Endothelial cell of umbilical vein (primary cell): ENCODE measurements around the gene KLRD1. TPM values are rescaled to one million over a fixed set of nuclear protein-coding genes. Genes with fewer than 3 reads are reported as not detected.

Source experiments
- BruUV-seq: library from RNA; stranded (reverse); fragments of 400-500 nt; replicated peaks from 2 replicates; lab custom pipeline; 2021; lab: Mats Ljungman, UMichigan
- CTCF ChIA-PET: fragments of 300-600, 350-600 bp; sonication (Branson Sonifier 250); formaldehyde crosslinking; loops from one replicate; lab custom pipeline; 2021; ENCODE audit warnings: antibody characterized with exemption, inconsistent platforms; lab: Charles Lee
- POLR2A ChIA-PET: fragments of 300-600, 350-600 bp; sonication (Branson Sonifier 250); formaldehyde crosslinking; loops from one replicate; lab custom pipeline; 2021; ENCODE audit warnings: antibody characterized with exemption, inconsistent platforms; lab: Charles Lee
- DNase-seq: peaks from one replicate; pipeline ENCODE4 v3.0.0-alpha.2; 2011; ENCODE audit warnings: low read depth, low spot score
- FAIRE-seq: peaks from 2 replicates; lab custom pipeline; 2011; peaks lifted over from hg19 to GRCh38; lab: Jason Lieb, UNC
- H2AFZ ChIP-seq: 2 replicates; pipeline ENCODE4 v1.6.0; 2012; ENCODE audit warnings: low read depth, low read length, control low read depth, inconsistent platforms
- H3K27ac ChIP-seq: 2 replicates; pipeline ENCODE4 v1.5.1; 2011; ENCODE audit warnings: low read depth, mild to moderate bottlenecking, control low read depth, low read length, moderate library complexity; ENCODE audit not compliant: insufficient read depth
- H3K27me3 ChIP-seq, 2 experiments: 2 replicates each; pipeline versions ENCODE4 v1.6.0 to v1.6.1; 2011; ENCODE audit warnings: low read length in 2 of 2, mixed read lengths in 1 of 2; ENCODE audit not compliant: control insufficient read depth in 2 of 2, insufficient read depth in 2 of 2
- H3K36me3 ChIP-seq, 2 experiments: 2 replicates in 1 of 2; 3 replicates in 1 of 2; pipeline ENCODE4 v1.5.1; 2011; ENCODE audit warnings: low read length in 2 of 2, mild to moderate bottlenecking in 1 of 2, moderate library complexity in 1 of 2; ENCODE audit not compliant: control insufficient read depth in 2 of 2, insufficient read depth in 2 of 2; ENCODE audit errors: extremely low read depth in 1 of 2
- H3K4me1 ChIP-seq: 3 replicates; pipeline ENCODE4 v1.5.1; 2011; ENCODE audit warnings: mild to moderate bottlenecking, low read length; ENCODE audit not compliant: control insufficient read depth, insufficient read depth; ENCODE audit errors: extremely low read depth
- H3K4me2 ChIP-seq: 2 replicates; pipeline ENCODE4 v1.6.1; 2011; ENCODE audit warnings: low read length, control low read depth, mixed read lengths; ENCODE audit not compliant: insufficient read depth
- H3K4me3 ChIP-seq, 3 experiments: fragments of 200-600 bp in 1 of 3; sonication (generic), shearing (Covaris generic) in 1 of 3; replicated peaks in 1 of 3; 2 replicates each; pipeline ENCODE4 v1.5.1; 2011 to 2016; ENCODE audit warnings: control low read depth in 3 of 3, low read length in 3 of 3, mild to moderate bottlenecking in 2 of 3, inconsistent platforms in 1 of 3, low read depth in 1 of 3, moderate library complexity in 1 of 3; ENCODE audit not compliant: insufficient read depth in 1 of 3
- H3K79me2 ChIP-seq: 2 replicates; pipeline ENCODE4 v1.6.0; 2012; ENCODE audit warnings: low read length, inconsistent platforms; ENCODE audit not compliant: control insufficient read depth, insufficient read depth
- H3K9ac ChIP-seq: replicated peaks from 2 replicates; pipeline ENCODE3; 2011; ENCODE audit warnings: low read length, control low read depth; ENCODE audit not compliant: insufficient read depth; ENCODE audit errors: extremely low read depth
- H3K9me1 ChIP-seq: replicated peaks from 3 replicates; pipeline ENCODE4 v1.6.0; 2011; ENCODE audit warnings: mild to moderate bottlenecking, low read length; ENCODE audit not compliant: control insufficient read depth, insufficient read depth; ENCODE audit errors: extremely low read depth
- H3K9me3 ChIP-seq: replicated peaks from 2 replicates; pipeline ENCODE4 v1.5.1; 2012; ENCODE audit warnings: low read length, inconsistent platforms; ENCODE audit not compliant: control insufficient read depth, insufficient read depth
- H4K20me1 ChIP-seq: replicated peaks from 2 replicates; pipeline ENCODE3; 2011; ENCODE audit warnings: mild to moderate bottlenecking, low read length; ENCODE audit not compliant: control insufficient read depth, insufficient read depth; ENCODE audit errors: extremely low read depth
- EZH2 ChIP-seq: IDR thresholded peaks from 2 replicates; pipeline ENCODE4 v1.6.1; 2012; ENCODE audit warnings: borderline replicate concordance, low read depth, mild to moderate bottlenecking, moderate library complexity, low read length, inconsistent platforms; ENCODE audit not compliant: severe bottlenecking
- JUN ChIP-seq: IDR thresholded peaks from 2 replicates; pipeline ENCODE4 v1.6.1; 2011; ENCODE audit warnings: borderline replicate concordance, low read depth; ENCODE audit not compliant: insufficient read length, insufficient read depth
- POLR2A ChIP-seq: IDR thresholded peaks from 2 replicates; pipeline ENCODE4 v1.6.1; 2012; ENCODE audit warnings: low read depth, mild to moderate bottlenecking, control low read depth, low read length
- dilution Hi-C: fragments of 300-500 bp; cut with MboI; formaldehyde crosslinking; loops from one replicate; pipeline ENCODE4 v1.15.0; 2019; ENCODE audit warnings: low sequenced_read_pairs; ENCODE audit not compliant: extremely low pct_ligation_motif_present
- intact Hi-C: fragments of 100-400 bp; cut with micrococcal nuclease; formaldehyde crosslinking; loops from one replicate; pipeline ENCODE4 v1.10.0; 2022
- polyA plus RNA-seq, 4 experiments: library from polyadenylated mRNA; depleted of rRNA in 3 of 4; stranded (reverse) in 3 of 4; unstranded in 1 of 4; fragments of >200 nt; gene quantifications; 2 replicates each; pipeline versions ENCODE4 v1.2.1 to v1.2.3, GENCODE V29; 2011 to 2012; ENCODE audit warnings: missing spikeins in 1 of 4
- total RNA-seq: library from RNA; stranded (reverse); gene quantifications from 2 replicates; pipeline ENCODE4 v1.2.3, GENCODE V29; 2021
- TF ChIP-seq, protein P1 (sequence below), 2 donors: IDR thresholded peaks; 1 replicate in 1 of 2; 2 replicates in 1 of 2; pipeline ENCODE4 v1.5.1; 2011; ENCODE audit warnings: low read length in 2 of 2, mild to moderate bottlenecking in 2 of 2, moderate library complexity in 2 of 2, control low read depth in 1 of 2, inconsistent platforms in 1 of 2, low read depth in 1 of 2; ENCODE audit not compliant: insufficient read depth in 1 of 2; ENCODE audit errors: extremely low read depth in 1 of 2

KLRD1 gene
- total and polyA plus RNA-seq, 2 donors (not counting 3 experiments of a cell fraction or from before 2014, with no cell fraction given) = 0.13 to 0.15 TPM

DNA sequence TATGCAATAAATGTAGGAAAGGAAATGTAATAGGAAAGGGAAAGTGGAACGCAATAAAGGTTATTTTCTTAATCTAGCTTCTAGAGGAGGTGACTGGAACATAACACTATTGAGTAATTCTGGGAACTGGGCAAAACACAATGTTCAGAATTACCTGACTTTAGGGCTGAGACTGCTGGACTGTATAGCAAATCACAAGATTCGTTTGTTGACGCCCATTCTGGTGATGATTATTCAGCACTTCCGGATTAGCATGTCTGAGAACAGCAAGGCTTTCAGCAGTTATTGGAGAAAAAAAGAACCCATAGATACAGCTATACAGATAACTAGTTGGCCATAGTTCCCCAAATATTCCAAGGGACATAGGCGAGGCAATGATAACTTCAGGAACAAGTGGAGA is 2.3 kb upstream of the KLRD1 start:
- Histone ChIP-seq H3K79me2 (no peaks in the 10 kb centered on the region), H4K20me1 (no peaks in the 10 kb centered on the region), H2AFZ (no peak overlapping the region), H3K27ac (no peak overlapping the region), H3K9me1 (no peaks in the 10 kb centered on the region), H3K4me2 (no peak overlapping the region), H3K27me3 (no peaks in the 10 kb centered on the region), H3K36me3 (no peaks in the 10 kb centered on the region), H3K4me1 (peaks cover 3% of the 10 kb centered on the region), H3K9me3 (no peaks in the 10 kb centered on the region), H3K4me3 (no peak overlapping the region), H3K9ac (no peak overlapping the region)
- no peak for FAIRE-seq
- no TSS peak for BruUV-seq
- intact Hi-C loops = no loop called here
- ChIA-PET CTCF (no interaction called here), POLR2A (no interaction called here)
- dilution Hi-C loops = no loop called here
- no peak for DNase-seq
- TF ChIP-seq POLR2A (no peak), JUN (no peak)
- TF ChIP-seq, protein P1, sequence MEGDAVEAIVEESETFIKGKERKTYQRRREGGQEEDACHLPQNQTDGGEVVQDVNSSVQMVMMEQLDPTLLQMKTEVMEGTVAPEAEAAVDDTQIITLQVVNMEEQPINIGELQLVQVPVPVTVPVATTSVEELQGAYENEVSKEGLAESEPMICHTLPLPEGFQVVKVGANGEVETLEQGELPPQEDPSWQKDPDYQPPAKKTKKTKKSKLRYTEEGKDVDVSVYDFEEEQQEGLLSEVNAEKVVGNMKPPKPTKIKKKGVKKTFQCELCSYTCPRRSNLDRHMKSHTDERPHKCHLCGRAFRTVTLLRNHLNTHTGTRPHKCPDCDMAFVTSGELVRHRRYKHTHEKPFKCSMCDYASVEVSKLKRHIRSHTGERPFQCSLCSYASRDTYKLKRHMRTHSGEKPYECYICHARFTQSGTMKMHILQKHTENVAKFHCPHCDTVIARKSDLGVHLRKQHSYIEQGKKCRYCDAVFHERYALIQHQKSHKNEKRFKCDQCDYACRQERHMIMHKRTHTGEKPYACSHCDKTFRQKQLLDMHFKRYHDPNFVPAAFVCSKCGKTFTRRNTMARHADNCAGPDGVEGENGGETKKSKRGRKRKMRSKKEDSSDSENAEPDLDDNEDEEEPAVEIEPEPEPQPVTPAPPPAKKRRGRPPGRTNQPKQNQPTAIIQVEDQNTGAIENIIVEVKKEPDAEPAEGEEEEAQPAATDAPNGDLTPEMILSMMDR (IDR thresholded peaks at IDR 0.05; ENCODE audit: extremely low read depth in 1 of 2, insufficient read depth in 1 of 2, low read depth in 1 of 2, low read length in 2 of 2) = no peak

DNA sequence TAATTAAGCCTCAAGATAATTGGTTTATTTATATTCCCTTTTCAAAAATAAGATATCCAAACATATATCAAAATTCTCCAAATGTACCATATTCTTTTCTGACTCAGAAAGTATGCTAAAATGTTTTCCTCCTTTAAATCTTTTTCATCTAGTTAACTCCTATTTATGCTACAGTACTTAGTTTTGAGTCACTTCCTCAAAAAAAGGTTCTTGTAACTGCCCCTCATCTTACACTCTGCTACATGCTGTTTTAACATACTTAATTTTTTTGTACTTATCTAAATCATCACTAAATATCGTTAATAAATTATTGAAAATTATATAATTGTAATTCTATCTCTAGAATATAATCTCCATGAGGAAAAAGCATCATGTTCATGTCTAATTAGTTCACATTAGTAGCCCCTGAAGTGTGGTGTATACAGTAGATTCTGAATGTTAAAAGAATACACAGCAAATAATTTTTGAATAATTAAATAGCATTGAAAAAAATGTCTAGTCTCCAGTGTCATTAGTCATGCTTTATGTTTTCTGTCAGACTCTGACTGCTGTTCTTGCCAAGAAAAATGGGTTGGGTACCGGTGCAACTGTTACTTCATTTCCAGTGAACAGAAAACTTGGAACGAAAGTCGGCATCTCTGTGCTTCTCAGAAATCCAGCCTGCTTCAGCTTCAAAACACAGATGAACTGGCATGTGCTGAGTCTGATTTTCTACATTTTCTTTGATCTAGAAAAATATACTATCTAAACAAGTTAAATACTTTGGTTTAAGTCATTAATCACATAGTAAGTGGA is 3.5 kb downstream of the KLRD1 start:
- intact Hi-C loops = no loop called here
- DNase-seq = peak; percentile 87
- ChIA-PET POLR2A (no interaction called here), CTCF (no interaction called here)
- dilution Hi-C loops = no loop called here
- BruUV-seq = TSS peak; percentile 12
- peak overlapping the region in 1 of 3 experiments; percentile 24 for H3K4me3 ChIP-seq
- no peaks in the 10 kb centered on the region for H3K27me3 ChIP-seq
- H2AFZ ChIP-seq = peak overlapping the region; percentile 41
- peak overlapping the region; percentile 38 for H3K9ac ChIP-seq
- peaks cover 16% of the 10 kb centered on the region for H3K4me1 ChIP-seq
- no peaks in the 10 kb centered on the region for H3K9me3 ChIP-seq
- H3K27ac ChIP-seq = peak overlapping the region; percentile 22
- no peaks in the 10 kb centered on the region for H4K20me1 ChIP-seq
- H3K36me3 ChIP-seq = no peaks in the 10 kb centered on the region
- no peaks in the 10 kb centered on the region for H3K9me1 ChIP-seq
- FAIRE-seq = peak; percentile 94
- no peak for TF ChIP-seq EZH2
- TF ChIP-seq, protein P1 (IDR thresholded peaks at IDR 0.05; ENCODE audit: extremely low read depth in 1 of 2, insufficient read depth in 1 of 2, low read depth in 1 of 2, low read length in 2 of 2) = no peak
- H3K4me2 ChIP-seq = peak overlapping the region; percentile 74
- H3K79me2 ChIP-seq = no peaks in the 10 kb centered on the region
